Body of pancreas (tissue), 4 donors: Measurements from ENCODE around the gene MPST. TPM values are rescaled to one million over a fixed set of nuclear protein-coding genes. Genes with fewer than 3 reads are reported as not detected.

Experiments
- ATAC-seq: fragments of 150-250 bp; one replicate; pipeline ENCODE4 v1.9.1; 2016
- DNase-seq, 4 donors: peaks; one replicate each; pipeline ENCODE4 v3.0.0-alpha.2; 2019
- H3K27ac ChIP-seq, 4 donors: fragments of 200-600 bp; sonication (generic); 1 replicate in 3 of 4; 2 replicates in 1 of 4; pipeline versions ENCODE4 v1.5.1 to v1.6.1; 2016 to 2019; ENCODE audit warnings: mild to moderate bottlenecking in 1 of 4, mixed read lengths in 1 of 4, moderate library complexity in 1 of 4
- H3K27me3 ChIP-seq, 2 donors: fragments of 200-600 bp; sonication (generic); one replicate each; pipeline ENCODE4 v1.6.0; 2016; ENCODE audit warnings: mild to moderate bottlenecking in 1 of 2
- H3K36me3 ChIP-seq, 2 donors: fragments of 200-600 bp; sonication (generic); replicated peaks in 1 of 2; 2 replicates each; pipeline ENCODE4 v1.5.1; 2016; ENCODE audit warnings: low read depth in 2 of 2; ENCODE audit not compliant: insufficient read depth in 1 of 2
- H3K4me1 ChIP-seq: fragments of 200-600 bp; sonication (generic); one replicate; pipeline ENCODE4 v1.6.0; 2016
- H3K4me3 ChIP-seq, 2 donors: fragments of 200-600 bp; sonication (generic); 1 replicate in 1 of 2; 2 replicates in 1 of 2; pipeline ENCODE4 v1.5.1; 2016 to 2019
- H3K9me3 ChIP-seq, 3 donors: fragments of 200-600 bp; sonication (generic); 1 replicate in 2 of 3; 2 replicates in 1 of 3; pipeline ENCODE4 v1.5.1; 2016
- POLR2A ChIP-seq, 3 donors: fragments of 450-650 bp; IDR thresholded peaks; one replicate each; pipeline ENCODE4 v1.6.1; 2016; ENCODE audit warnings: antibody characterized with exemption in 3 of 3, mild to moderate bottlenecking in 2 of 3
- WGBS, 2 donors: methylation state at CpG; one replicate each; pipeline ENCODE4 v1.1.5; 2017; 5-methylcytosine and 5-hydroxymethylcytosine counted together
- intact Hi-C: fragments of 100-400 bp; cut with DNase I; formaldehyde crosslinking; loops from one replicate; pipeline ENCODE4 v1.15.1; 2023
- total RNA-seq, 2 donors: library from RNA; depleted of rRNA; stranded (reverse); fragments of >200 nt; gene quantifications; one replicate each; pipeline ENCODE4 v1.1.0, GENCODE V29; 2016
- TF ChIP-seq, protein P1 (sequence below), 7 experiments: fragments of 450-650 bp in 4 of 7; fragments of 200-600 bp in 3 of 7; sonication (generic) in 3 of 7; IDR thresholded peaks; one replicate each; pipeline ENCODE4 v1.5.1; 2016 to 2019; ENCODE audit warnings: antibody characterized with exemption in 7 of 7

The MPST gene
- total RNA-seq, 2 donors from 2014 or later = 173 TPM

DNA sequence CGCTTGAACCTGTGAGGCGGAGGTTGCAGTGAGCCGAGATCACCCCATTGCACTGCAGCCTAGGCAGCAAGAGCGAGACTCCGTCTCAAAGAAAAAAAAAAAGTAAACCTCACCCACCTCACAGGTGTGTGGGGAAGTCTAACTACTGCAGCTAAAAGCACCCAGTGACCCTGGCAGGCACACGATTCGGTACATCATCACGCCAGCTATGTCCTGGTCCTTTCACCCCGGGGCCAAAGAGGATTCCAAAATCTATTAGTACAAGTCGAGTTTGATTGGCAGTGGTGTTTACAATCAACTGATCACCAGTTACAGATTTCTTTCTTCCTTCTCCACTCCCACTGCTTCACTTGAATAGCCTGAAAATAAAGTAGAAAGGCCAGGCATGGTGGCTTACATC lies 6.6 kb upstream of the MPST start:
- no peaks in the 10 kb centered on the region for H3K36me3 ChIP-seq
- peak overlapping the region in 1 of 4 donors; percentile 8 for H3K27ac ChIP-seq
- no peak for TF ChIP-seq POLR2A (IDR thresholded peaks at IDR 0.05)
- TF ChIP-seq, protein P1, sequence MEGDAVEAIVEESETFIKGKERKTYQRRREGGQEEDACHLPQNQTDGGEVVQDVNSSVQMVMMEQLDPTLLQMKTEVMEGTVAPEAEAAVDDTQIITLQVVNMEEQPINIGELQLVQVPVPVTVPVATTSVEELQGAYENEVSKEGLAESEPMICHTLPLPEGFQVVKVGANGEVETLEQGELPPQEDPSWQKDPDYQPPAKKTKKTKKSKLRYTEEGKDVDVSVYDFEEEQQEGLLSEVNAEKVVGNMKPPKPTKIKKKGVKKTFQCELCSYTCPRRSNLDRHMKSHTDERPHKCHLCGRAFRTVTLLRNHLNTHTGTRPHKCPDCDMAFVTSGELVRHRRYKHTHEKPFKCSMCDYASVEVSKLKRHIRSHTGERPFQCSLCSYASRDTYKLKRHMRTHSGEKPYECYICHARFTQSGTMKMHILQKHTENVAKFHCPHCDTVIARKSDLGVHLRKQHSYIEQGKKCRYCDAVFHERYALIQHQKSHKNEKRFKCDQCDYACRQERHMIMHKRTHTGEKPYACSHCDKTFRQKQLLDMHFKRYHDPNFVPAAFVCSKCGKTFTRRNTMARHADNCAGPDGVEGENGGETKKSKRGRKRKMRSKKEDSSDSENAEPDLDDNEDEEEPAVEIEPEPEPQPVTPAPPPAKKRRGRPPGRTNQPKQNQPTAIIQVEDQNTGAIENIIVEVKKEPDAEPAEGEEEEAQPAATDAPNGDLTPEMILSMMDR (IDR thresholded peaks at IDR 0.05) = no peak
- no peaks in the 10 kb centered on the region for H3K9me3 ChIP-seq
- no peaks in the 10 kb centered on the region for H3K27me3 ChIP-seq
- ATAC-seq (no peak), DNase-seq (no peak)
- intact Hi-C loops = no loop called here
- H3K4me1 ChIP-seq = peaks cover 52% of the 10 kb centered on the region
- no peak overlapping the region for H3K4me3 ChIP-seq
- 79 to 80% methylated on average over 10 of the region's 10 CpGs for WGBS, 2 donors

DNA sequence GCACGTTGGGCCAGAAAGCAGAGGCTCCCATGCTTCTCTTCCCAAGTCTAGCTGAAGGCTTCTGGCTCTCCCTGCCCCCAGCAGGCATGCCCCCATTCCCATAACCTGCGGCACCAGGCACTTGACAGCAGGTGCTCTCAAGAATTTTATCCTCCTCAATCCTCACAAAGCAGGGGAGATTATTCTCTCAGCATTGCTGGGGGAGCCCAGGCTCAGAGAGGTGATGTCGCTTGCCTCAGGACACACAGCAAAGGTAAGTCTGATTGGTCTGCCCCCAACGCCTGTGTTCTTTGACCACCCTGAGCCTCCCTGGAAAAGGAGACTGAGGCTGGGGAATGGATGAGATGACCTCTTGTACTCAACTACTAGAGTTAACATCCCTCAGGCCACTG lies 5.1 kb upstream of the MPST start:
- peaks cover 59% of the 10 kb centered on the region for H3K4me1 ChIP-seq
- H3K36me3 ChIP-seq = no peaks in the 10 kb centered on the region
- ATAC-seq = no peak
- intact Hi-C loops = no loop called here
- H3K9me3 ChIP-seq = no peaks in the 10 kb centered on the region
- DNase-seq = no peak
- WGBS, 2 donors = 77 to 84% methylated on average over 4 of the region's 4 CpGs
- H3K27ac ChIP-seq = no peak overlapping the region
- H3K4me3 ChIP-seq = no peak overlapping the region
- H3K27me3 ChIP-seq = no peaks in the 10 kb centered on the region
- TF ChIP-seq, protein P1 (IDR thresholded peaks at IDR 0.05) = no peak
- TF ChIP-seq POLR2A (IDR thresholded peaks at IDR 0.05) = no peak

GRCh38 chr22:37014835-37015586 lies 4.5 kb upstream of the MPST start:
- Histone ChIP-seq H3K9me3 (no peaks in the 10 kb centered on the region), H3K36me3 (no peaks in the 10 kb centered on the region), H3K27ac (no peak overlapping the region), H3K27me3 (no peaks in the 10 kb centered on the region), H3K4me3 (no peak overlapping the region), H3K4me1 (peaks cover 56% of the 10 kb centered on the region)
- no peak for TF ChIP-seq POLR2A (IDR thresholded peaks at IDR 0.05)
- TF ChIP-seq, protein P1 (IDR thresholded peaks at IDR 0.05) = no peak
- intact Hi-C loops = no loop called here
- WGBS, 2 donors = 67 to 75% methylated on average over 12 of the region's 12 CpGs
- no peak for ATAC-seq
- DNase-seq = no peak

GRCh38 chr22:37015587-37015878 lies 4.0 kb upstream of the MPST start:
- Histone ChIP-seq H3K9me3 (no peaks in the 10 kb centered on the region), H3K4me1 (peaks cover 55% of the 10 kb centered on the region), H3K36me3 (no peaks in the 10 kb centered on the region), H3K27me3 (no peaks in the 10 kb centered on the region), H3K4me3 (no peak overlapping the region), H3K27ac (no peak overlapping the region)
- TF ChIP-seq, protein P1 (IDR thresholded peaks at IDR 0.05) = no peak
- no peak for TF ChIP-seq POLR2A (IDR thresholded peaks at IDR 0.05)
- ATAC-seq = no peak
- intact Hi-C loops = no loop called here
- DNase-seq = no peak
- WGBS, 2 donors = 80 to 87% methylated on average over 4 of the region's 4 CpGs
